ENCODE measurements around the gene LRCOL1. TPM values are rescaled to one million over a fixed set of nuclear protein-coding genes. Genes with fewer than 3 reads are reported as not detected.

The LRCOL1 gene
- total RNA-seq, 2 donors from 2014 or later, result 0.68 TPM; not detected in 1

- WGBS, result 92% methylated on average over 18 of the region's 18 CpGs
- Histone ChIP-seq H3K27ac (no peak overlapping the region), H3K4me1 (replicated peaks) (no peaks in the 10 kb centered on the region), H3K27me3 (replicated peaks; ENCODE audit: insufficient read depth) (no peaks in the 10 kb centered on the region), H3K4me3 (no peak overlapping the region), H3K36me3 (peaks cover 8 to 16% of the 10 kb centered on the region in 2 donors), H3K9me3 (no peaks in the 10 kb centered on the region)
- TF ChIP-seq CTCF (IDR thresholded peaks at IDR 0.05), result no peak
- no peak for TF ChIP-seq POLR2AphosphoS5 (IDR thresholded peaks at IDR 0.05)
- TF ChIP-seq POLR2A (IDR thresholded peaks at IDR 0.05), result no peak
- intact Hi-C loops (cut with DNase I), result no loop called here
- DNase-seq (ENCODE audit: low spot score), result no peak
Measured at GRCh38 chr12:132637811-132638210, 27.4 kb upstream of the LRCOL1 start.

DNA sequence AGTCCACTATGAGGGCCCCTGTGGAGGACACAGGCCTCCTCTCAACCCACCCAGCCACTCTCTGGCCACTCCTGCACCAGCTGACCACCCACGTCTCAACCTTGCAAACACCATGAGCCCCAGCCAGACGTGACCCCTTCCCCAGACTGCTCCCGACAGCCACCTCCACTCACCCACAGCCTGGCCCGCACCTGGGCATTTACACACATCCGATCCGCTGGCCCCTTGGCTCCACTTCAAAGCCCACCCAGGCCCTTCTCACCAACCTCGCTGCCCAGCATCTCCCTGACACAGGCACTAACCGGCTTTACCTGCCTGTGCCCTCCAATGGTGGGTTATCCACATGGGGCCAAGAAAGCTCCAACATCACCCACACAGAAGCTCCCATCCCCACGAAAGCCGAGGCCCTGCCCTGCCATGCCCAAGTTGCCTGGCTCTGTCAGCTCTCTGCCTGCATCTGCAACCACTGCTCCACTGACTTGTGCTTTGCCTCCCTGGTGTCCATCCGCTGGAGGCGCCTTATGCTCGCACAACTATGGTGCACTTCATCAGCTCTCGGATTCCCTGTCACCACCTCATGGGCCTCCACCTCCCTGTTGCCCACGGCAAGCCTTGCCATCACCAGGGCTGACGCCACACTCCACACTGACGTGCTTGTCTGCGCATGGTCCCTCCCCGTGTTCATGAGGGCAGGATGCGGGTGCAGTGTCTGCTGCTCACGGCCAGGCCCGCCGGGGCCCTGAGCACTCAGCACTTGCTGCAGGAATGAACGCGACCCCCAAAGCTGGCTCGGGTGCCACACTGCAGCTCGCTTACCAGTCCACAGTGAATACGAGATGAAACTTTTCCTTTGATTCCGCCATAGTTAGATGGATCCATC, 24.9 kb upstream of the LRCOL1 start:
- intact Hi-C loops (cut with DNase I), result no loop called here
- TF ChIP-seq POLR2A (IDR thresholded peaks at IDR 0.05), result no peak
- TF ChIP-seq POLR2AphosphoS5 (IDR thresholded peaks at IDR 0.05), result no peak
- no peak for TF ChIP-seq CTCF (IDR thresholded peaks at IDR 0.05)
- Histone ChIP-seq H3K27me3 (replicated peaks; ENCODE audit: insufficient read depth) (no peaks in the 10 kb centered on the region), H3K4me3 (no peak overlapping the region), H3K4me1 (replicated peaks) (no peaks in the 10 kb centered on the region), H3K27ac (no peak overlapping the region), H3K36me3 (peaks cover 6 to 12% of the 10 kb centered on the region in 2 donors), H3K9me3 (no peaks in the 10 kb centered on the region)
- DNase-seq (ENCODE audit: low spot score), result no peak
- 90% methylated on average over 29 of the region's 29 CpGs for WGBS

DNA sequence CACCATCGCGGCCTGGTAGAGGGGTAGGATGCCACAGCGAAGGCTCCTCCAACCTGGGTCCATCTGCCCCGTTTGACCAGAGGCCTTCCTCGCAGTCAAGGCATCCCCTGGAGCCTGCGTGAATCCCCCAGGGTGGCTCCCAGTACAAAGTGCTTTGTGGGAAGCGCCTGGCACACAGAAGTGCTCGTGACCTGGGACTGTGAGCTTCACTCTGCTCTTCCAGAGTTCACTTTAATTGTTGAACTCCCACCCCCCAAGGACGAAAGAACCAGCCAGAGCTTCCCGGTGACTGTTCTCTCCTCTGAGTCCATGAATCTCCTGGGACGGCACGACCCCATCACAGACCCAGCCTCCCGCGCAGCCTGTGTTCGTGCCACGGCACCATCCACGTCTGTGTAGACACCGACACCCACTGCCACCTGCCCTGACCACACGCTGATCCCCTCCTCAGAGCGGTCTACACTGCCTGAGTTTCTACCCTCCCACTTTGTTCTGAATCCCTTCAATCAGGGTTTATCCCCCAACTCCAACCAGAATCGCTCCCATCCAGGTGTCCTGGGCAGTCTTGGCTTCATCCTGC, 24.1 kb upstream of the LRCOL1 start:
- intact Hi-C loops (cut with DNase I), result no loop called here
- H3K36me3 ChIP-seq, result peaks cover 6 to 12% of the 10 kb centered on the region in 2 donors
- no peaks in the 10 kb centered on the region for H3K27me3 ChIP-seq (replicated peaks; ENCODE audit: insufficient read depth)
- no peaks in the 10 kb centered on the region for H3K9me3 ChIP-seq
- TF ChIP-seq POLR2AphosphoS5 (IDR thresholded peaks at IDR 0.05) (no peak), CTCF (IDR thresholded peaks at IDR 0.05) (no peak), POLR2A (IDR thresholded peaks at IDR 0.05) (no peak)
- H3K4me1 ChIP-seq (replicated peaks), result no peaks in the 10 kb centered on the region
- no peak overlapping the region for H3K4me3 ChIP-seq
- no peak overlapping the region for H3K27ac ChIP-seq
- 96% methylated on average over 21 of the region's 21 CpGs for WGBS
- no peak for DNase-seq (ENCODE audit: low spot score)

DNA sequence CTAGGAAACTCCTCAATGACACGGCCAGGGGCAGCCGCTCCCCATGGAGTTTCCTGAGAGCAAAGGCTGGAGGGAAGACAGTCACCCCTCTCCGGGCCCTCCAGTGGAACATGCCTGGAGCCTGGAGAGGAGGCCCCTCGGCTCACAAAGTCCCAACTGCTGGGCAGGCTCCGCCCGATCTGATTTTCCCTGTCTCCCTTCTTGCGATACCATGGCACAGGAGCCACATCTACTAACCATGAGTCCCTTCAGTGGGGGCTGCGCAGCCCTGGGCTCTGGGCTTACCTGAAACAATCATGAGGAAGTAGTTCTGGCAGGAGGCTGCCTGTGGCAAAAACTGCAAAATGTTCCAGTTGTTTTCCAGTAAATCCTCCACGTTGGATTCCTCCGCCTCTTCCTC, 23.5 kb upstream of the LRCOL1 start:
- Histone ChIP-seq H3K36me3 (peaks cover 6 to 12% of the 10 kb centered on the region in 2 donors), H3K4me1 (replicated peaks) (no peaks in the 10 kb centered on the region), H3K9me3 (no peaks in the 10 kb centered on the region), H3K27me3 (replicated peaks; ENCODE audit: insufficient read depth) (no peaks in the 10 kb centered on the region), H3K4me3 (no peak overlapping the region), H3K27ac (no peak overlapping the region)
- DNase-seq (ENCODE audit: low spot score), result no peak
- 94% methylated on average over 10 of the region's 10 CpGs for WGBS
- intact Hi-C loops (cut with DNase I), result no loop called here
- no peak for TF ChIP-seq POLR2A (IDR thresholded peaks at IDR 0.05)
- no peak for TF ChIP-seq POLR2AphosphoS5 (IDR thresholded peaks at IDR 0.05)
- TF ChIP-seq CTCF (IDR thresholded peaks at IDR 0.05), result no peak

All from prostate gland (tissue), 2 donors.